Heart left ventricle (tissue), 16 donors: ENCODE data around the gene EVI2B. TPM values are rescaled to one million over a fixed set of nuclear protein-coding genes. Genes with fewer than 3 reads are reported as not detected.
A peak's percentile ranks its signal among the peaks of the same experiment; 100 is the strongest.

Experiments
- ATAC-seq, 4 donors: fragments of 200-7000 bp; cut with Tn5 transposase; one replicate each; pipeline ENCODE4 v1.9.1; 2020 to 2022; ENCODE audit warnings: moderate library complexity in 4 of 4, mild to moderate bottlenecking in 3 of 4, moderate number of reproducible peaks in 1 of 4
- DNase-seq, 5 donors: peaks; one replicate each; pipeline ENCODE4 v3.0.0-alpha.2; 2020
- H3K27ac ChIP-seq, 12 donors: fragments of 200-600 bp; sonication (generic) in 4 of 12; one replicate each; pipeline versions ENCODE4 v1.5.0 to v1.8.0; 2016 to 2022; ENCODE audit warnings: mild to moderate bottlenecking in 2 of 12
- H3K27me3 ChIP-seq, 9 donors: fragments of 200-600 bp; sonication (generic) in 2 of 9; one replicate each; pipeline versions ENCODE4 v1.5.1 to v1.8.0; 2016 to 2022; ENCODE audit warnings: mild to moderate bottlenecking in 3 of 9
- H3K36me3 ChIP-seq, 9 donors: fragments of 200-600 bp; sonication (generic) in 2 of 9; one replicate each; pipeline versions ENCODE4 v1.5.0 to v1.8.0; 2018 to 2022; ENCODE audit warnings: mild to moderate bottlenecking in 2 of 9
- H3K4me1 ChIP-seq, 12 donors: fragments of 200-600 bp; sonication (generic) in 4 of 12; one replicate each; pipeline versions ENCODE4 v1.5.0 to v1.8.0; 2016 to 2022; ENCODE audit warnings: mild to moderate bottlenecking in 3 of 12
- H3K4me3 ChIP-seq, 12 donors: fragments of 200-600 bp; sonication (generic) in 4 of 12; one replicate each; pipeline versions ENCODE4 v1.5.0 to v1.8.0; 2017 to 2022; ENCODE audit warnings: mild to moderate bottlenecking in 9 of 12, moderate library complexity in 4 of 12
- H3K9me3 ChIP-seq, 12 donors: fragments of 200-600 bp; sonication (generic) in 4 of 12; one replicate each; pipeline versions ENCODE4 v1.5.0 to v1.8.0; 2016 to 2022; ENCODE audit warnings: mild to moderate bottlenecking in 1 of 12
- POLR2A ChIP-seq, 2 donors: fragments of 450-650 bp; IDR thresholded peaks; one replicate each; pipeline ENCODE4 v1.6.1; 2017; ENCODE audit warnings: antibody characterized with exemption in 2 of 2, mild to moderate bottlenecking in 2 of 2, moderate library complexity in 2 of 2
- WGBS, 4 donors: extraction: QIAGEN DNeasy Blood & Tissue Kit in 2 of 4; methylation state at CpG; one replicate each; pipeline versions ENCODE4 v1.1.5 to v1.1.7; 2013 to 2018; 5-methylcytosine and 5-hydroxymethylcytosine counted together
- intact Hi-C, 10 donors: fragments of 100-400 bp; cut with DNase I; formaldehyde crosslinking; loops; one replicate each; pipeline versions ENCODE4 v1.11.1 to v1.14.2; 2022
- polyA plus RNA-seq, 2 donors: library from polyadenylated mRNA; stranded (reverse); fragments of 200-250 nt; gene quantifications; one replicate each; pipeline ENCODE4 v1.2.3, GENCODE V29; 2013
- total RNA-seq, 9 donors: library from RNA; depleted of rRNA in 2 of 9; stranded (reverse); fragments of >200 nt in 2 of 9; fragmentation: NEBNext Ultra II Directional in 3 of 9; extraction: Animal tissue kit (Norgen Biotek cat#: 25700) in 3 of 9; gene quantifications; one replicate each; pipeline versions ENCODE4 v1.1.0 to v1.2.4, GENCODE V29; 2016 to 2023
- TF ChIP-seq, protein P1 (sequence below), 12 donors: fragments of 200-600 bp; sonication (generic) in 4 of 12; IDR thresholded peaks; one replicate each; pipeline versions ENCODE4 v1.5.0 to v1.8.0; 2018 to 2022; ENCODE audit warnings: antibody characterized with exemption in 12 of 12, mild to moderate bottlenecking in 5 of 12
- donor health status: ischemic (EF 13 %, LVEDD 7.1; RV severe dilation, severe dysfunction).
- donor health status: healthy with polysubstance abuse.
- donor health status: DM: no; HTN: yes; CAD: no.
- donor health status: DM: no; HTN: no; CAD: no.
- donor health status: ischemic (EF 25% LVEDD 6.9; RV normal size, moderate dysfunction).
- donor health status: ischemic (EF 25% LVEDD 5.7; RV mildly dilated, moderate dysfunction).
- donor health status: healthy.
- donor health status: DM: yes; HTN: yes; CAD: no.
- donor health status: ischemic (EF 35%, LVEDD 5.7; RV mildly dilated, moderate dysfunction).
- donor health status: nonischemic (EF 11% LVEDD 7.7; RV severe dilation, severe dysfunction).
- donor health status: DM: yes; HTN: yes; CAD: no.
- donor health status: PGD.
- donor health status: ischemic (EF 29% LVEDD 5.4; RV normal size, mild dysfunction).
- donor health status: nonischemic (EF 23%, LVEDD 6.1; RV moderate dilation, normal function).

The EVI2B gene
- total and polyA plus RNA-seq, 11 donors, result 0.81 to 21.5 (median 2.2) TPM

DNA sequence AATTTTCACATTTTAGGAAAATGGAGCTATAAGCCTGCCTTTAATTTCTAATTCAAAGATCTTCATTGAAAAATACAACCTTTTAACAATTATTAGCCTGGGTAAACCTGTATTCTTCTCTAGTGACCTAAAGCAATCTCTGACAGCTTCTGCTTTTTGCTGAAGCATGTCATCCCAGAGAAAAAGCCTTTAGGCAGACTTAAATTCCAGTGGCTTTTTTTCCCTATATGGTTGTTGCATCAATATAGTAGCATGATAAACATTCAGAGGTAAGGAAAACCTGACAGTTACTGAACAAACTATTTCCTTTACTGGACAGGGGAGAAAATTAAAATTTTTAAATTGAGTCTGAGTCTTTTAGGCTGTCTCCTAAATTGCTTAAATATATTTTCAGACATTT, 15.4 kb upstream of the EVI2B start:
- intact Hi-C loops, result no loop called here
- H3K9me3 ChIP-seq, result no peaks in the 10 kb centered on the region
- H3K4me1 ChIP-seq, result no peaks in the 10 kb centered on the region
- no peak overlapping the region for H3K27ac ChIP-seq
- H3K27me3 ChIP-seq, result no peaks in the 10 kb centered on the region
- no peak overlapping the region for H3K4me3 ChIP-seq
- peaks cover 0 to 76% (median 32%) of the 10 kb centered on the region in 9 donors for H3K36me3 ChIP-seq
- ATAC-seq, result no peak
- DNase-seq, result no peak
- TF ChIP-seq, protein P1, sequence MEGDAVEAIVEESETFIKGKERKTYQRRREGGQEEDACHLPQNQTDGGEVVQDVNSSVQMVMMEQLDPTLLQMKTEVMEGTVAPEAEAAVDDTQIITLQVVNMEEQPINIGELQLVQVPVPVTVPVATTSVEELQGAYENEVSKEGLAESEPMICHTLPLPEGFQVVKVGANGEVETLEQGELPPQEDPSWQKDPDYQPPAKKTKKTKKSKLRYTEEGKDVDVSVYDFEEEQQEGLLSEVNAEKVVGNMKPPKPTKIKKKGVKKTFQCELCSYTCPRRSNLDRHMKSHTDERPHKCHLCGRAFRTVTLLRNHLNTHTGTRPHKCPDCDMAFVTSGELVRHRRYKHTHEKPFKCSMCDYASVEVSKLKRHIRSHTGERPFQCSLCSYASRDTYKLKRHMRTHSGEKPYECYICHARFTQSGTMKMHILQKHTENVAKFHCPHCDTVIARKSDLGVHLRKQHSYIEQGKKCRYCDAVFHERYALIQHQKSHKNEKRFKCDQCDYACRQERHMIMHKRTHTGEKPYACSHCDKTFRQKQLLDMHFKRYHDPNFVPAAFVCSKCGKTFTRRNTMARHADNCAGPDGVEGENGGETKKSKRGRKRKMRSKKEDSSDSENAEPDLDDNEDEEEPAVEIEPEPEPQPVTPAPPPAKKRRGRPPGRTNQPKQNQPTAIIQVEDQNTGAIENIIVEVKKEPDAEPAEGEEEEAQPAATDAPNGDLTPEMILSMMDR (IDR thresholded peaks at IDR 0.05), result no peak
- TF ChIP-seq POLR2A (IDR thresholded peaks at IDR 0.05), result no peak

DNA sequence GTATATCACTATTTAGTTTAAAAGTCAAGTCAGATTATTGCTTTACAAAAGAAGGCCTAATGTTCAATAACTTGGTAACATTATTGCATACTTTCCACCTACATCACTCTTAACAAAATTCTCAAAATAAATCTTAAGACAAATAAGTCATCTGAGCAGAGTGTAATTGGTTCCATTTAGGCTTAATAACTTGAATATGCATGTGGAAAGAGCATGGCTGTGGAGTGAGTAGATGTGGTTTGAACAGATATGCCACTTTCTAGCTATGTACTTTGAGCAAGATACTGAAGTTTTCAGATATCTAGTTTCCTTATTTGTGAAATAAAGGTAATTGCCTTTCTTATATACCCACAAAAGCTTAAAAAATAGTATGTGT, 14.3 kb upstream of the EVI2B start:
- intact Hi-C loops, result no loop called here
- no peak overlapping the region for H3K27ac ChIP-seq
- H3K36me3 ChIP-seq, result peaks cover 0 to 68% (median 32%) of the 10 kb centered on the region in 9 donors
- no peaks in the 10 kb centered on the region for H3K4me1 ChIP-seq
- DNase-seq, result no peak
- TF ChIP-seq POLR2A (IDR thresholded peaks at IDR 0.05), result no peak
- TF ChIP-seq, protein P1 (IDR thresholded peaks at IDR 0.05), result no peak
- no peaks in the 10 kb centered on the region for H3K9me3 ChIP-seq
- no peak for ATAC-seq
- H3K4me3 ChIP-seq, result no peak overlapping the region
- no peaks in the 10 kb centered on the region for H3K27me3 ChIP-seq

DNA sequence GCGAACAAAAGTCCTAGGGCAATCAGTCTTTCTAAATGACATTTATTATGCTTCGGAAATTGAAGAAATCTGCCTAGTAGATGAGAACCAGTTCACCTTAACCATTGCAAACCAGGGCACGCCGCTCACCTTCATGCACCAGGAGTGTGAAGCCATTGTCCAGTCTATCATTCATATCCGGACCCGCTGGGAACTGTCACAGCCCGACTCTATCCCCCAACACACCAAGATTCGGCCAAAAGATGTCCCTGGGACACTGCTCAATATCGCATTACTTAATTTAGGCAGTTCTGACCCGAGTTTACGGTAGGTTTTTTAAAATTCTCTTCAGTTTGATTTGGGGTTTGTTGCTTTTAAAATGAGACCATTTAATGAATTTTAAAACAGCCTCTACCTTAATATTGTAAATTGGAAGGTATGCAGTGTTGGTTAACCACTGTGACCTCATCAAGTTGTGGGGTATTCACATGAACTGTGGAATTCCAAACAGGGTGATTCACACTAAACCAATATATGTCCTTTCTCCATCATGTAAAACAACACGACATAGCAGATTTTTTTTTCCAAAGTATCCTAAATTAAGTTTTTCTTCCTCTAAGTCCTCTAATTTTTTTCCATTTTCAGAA, 13.8 kb upstream of the EVI2B start:
- Histone ChIP-seq H3K36me3 (peaks cover 0 to 64% (median 32%) of the 10 kb centered on the region in 9 donors), H3K4me3 (no peak overlapping the region), H3K4me1 (no peaks in the 10 kb centered on the region), H3K27me3 (no peaks in the 10 kb centered on the region), H3K27ac (no peak overlapping the region), H3K9me3 (no peaks in the 10 kb centered on the region)
- ATAC-seq (no peak), DNase-seq (no peak)
- no peak for TF ChIP-seq POLR2A (IDR thresholded peaks at IDR 0.05)
- TF ChIP-seq, protein P1 (IDR thresholded peaks at IDR 0.05), result no peak
- intact Hi-C loops, result no loop called here
- 95 to 98% (median 97%) methylated on average over 12 of the region's 12 CpGs for WGBS, 4 donors

DNA sequence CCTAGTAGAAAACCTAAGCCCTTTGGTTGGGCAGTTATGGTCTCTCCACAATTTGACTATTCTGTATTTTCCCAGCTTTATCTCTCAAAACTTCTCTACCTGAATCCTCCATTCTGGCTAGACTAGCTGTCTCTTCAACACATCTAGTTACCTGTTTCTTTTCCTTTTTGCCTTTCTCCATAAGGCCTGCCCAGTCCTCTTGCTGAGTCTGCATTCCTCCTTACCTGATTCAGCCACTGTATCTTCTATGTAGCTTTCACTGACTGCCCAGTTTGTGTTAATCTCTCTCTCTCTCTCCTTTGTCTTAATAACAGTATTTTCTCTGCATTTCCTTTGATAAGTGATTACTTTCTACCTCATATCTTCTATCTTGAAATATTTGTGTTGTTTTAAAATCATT, 9.7 kb upstream of the EVI2B start:
- no peaks in the 10 kb centered on the region for H3K27me3 ChIP-seq
- peaks cover 0 to 16% (median 0%) of the 10 kb centered on the region in 12 donors for H3K4me1 ChIP-seq
- DNase-seq, result no peak
- ATAC-seq, result no peak
- TF ChIP-seq POLR2A (IDR thresholded peaks at IDR 0.05), result no peak
- intact Hi-C loops, result no loop called here
- H3K27ac ChIP-seq, result no peak overlapping the region
- H3K4me3 ChIP-seq, result no peak overlapping the region
- H3K36me3 ChIP-seq, result peaks cover 0 to 33% (median 27%) of the 10 kb centered on the region in 9 donors
- H3K9me3 ChIP-seq, result no peaks in the 10 kb centered on the region

DNA sequence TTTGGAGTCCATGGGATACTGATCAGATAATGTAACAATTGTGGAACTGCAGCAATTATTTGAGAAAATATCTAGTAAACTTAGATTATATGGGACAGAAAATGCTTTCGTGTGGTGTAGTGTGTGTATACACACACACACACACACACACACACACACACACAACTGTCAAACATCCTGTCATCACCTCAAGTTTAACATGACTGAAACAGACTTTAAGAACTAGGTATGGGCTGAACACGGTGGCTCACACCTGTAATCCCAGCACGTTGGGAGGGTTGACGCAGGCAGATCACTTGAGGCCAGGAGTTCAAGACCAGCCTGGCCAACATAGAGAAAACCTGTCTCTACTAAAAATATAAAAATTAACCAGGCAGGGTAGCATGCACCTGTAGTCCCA, 8.1 kb upstream of the EVI2B start:
- peaks cover 0 to 21% (median 14%) of the 10 kb centered on the region in 9 donors for H3K36me3 ChIP-seq
- no peak for TF ChIP-seq POLR2A (IDR thresholded peaks at IDR 0.05)
- TF ChIP-seq, protein P1 (IDR thresholded peaks at IDR 0.05), result no peak
- DNase-seq, result no peak
- H3K27ac ChIP-seq, result peak overlapping the region in 1 of 12 donors; percentile 86
- peak overlapping the region in 1 of 12 donors; percentile 60 for H3K4me3 ChIP-seq
- no peak for ATAC-seq
- H3K9me3 ChIP-seq, result no peaks in the 10 kb centered on the region
- 90 to 96% (median 94%) methylated on average over 4 of the region's 4 CpGs for WGBS, 4 donors
- H3K4me1 ChIP-seq, result peaks cover 0 to 30% (median 6%) of the 10 kb centered on the region in 12 donors
- intact Hi-C loops, result no loop called here
- H3K27me3 ChIP-seq, result no peaks in the 10 kb centered on the region
